Mesenchymal stem cell (in vitro differentiated cells and primary cell): Measurements from ENCODE around the gene NFATC2.

Source experiments
- DNase-seq: peaks from one replicate; pipeline ENCODE4 v3.0.0-alpha.2; 2013
- H2AFZ ChIP-seq: one replicate; pipeline ENCODE4 v1.6.1; 2013; ENCODE audit warnings: low read depth, mild to moderate bottlenecking, control low read depth, inconsistent platforms, low read length, moderate library complexity
- H2AK5ac ChIP-seq: 2 replicates; pipeline ENCODE4 v1.6.1; 2013; ENCODE audit warnings: low read length, moderate library complexity, mild to moderate bottlenecking, inconsistent platforms; ENCODE audit not compliant: severe bottlenecking
- H2BK120ac ChIP-seq: one replicate; pipeline ENCODE4 v1.6.1; 2013; ENCODE audit warnings: low read depth, mild to moderate bottlenecking, inconsistent platforms, low read length, moderate library complexity
- H2BK12ac ChIP-seq, 2 experiments: one replicate each; pipeline ENCODE4 v1.6.1; 2013; ENCODE audit warnings: inconsistent platforms in 2 of 2, low read length in 2 of 2, mild to moderate bottlenecking in 2 of 2, moderate library complexity in 2 of 2, control low read depth in 1 of 2
- H2BK15ac ChIP-seq: one replicate; pipeline ENCODE4 v1.6.1; 2013; ENCODE audit warnings: mild to moderate bottlenecking, low read depth, inconsistent platforms; ENCODE audit not compliant: poor library complexity, severe bottlenecking
- H2BK5ac ChIP-seq: 2 replicates; pipeline ENCODE4 v1.6.1; 2013; ENCODE audit warnings: low read depth, mild to moderate bottlenecking, low read length, control low read depth, inconsistent platforms; ENCODE audit not compliant: poor library complexity, severe bottlenecking
- H3K14ac ChIP-seq, 2 experiments: one replicate each; pipeline ENCODE4 v1.6.1; 2013; ENCODE audit warnings: inconsistent platforms in 2 of 2, low read length in 2 of 2, control low read depth in 1 of 2, mild to moderate bottlenecking in 1 of 2, moderate library complexity in 1 of 2
- H3K18ac ChIP-seq, 2 experiments: one replicate each; pipeline ENCODE4 v1.6.1; 2013; ENCODE audit warnings: inconsistent platforms in 2 of 2, low read length in 2 of 2, control low read depth in 1 of 2, low read depth in 1 of 2, mild to moderate bottlenecking in 1 of 2
- H3K23ac ChIP-seq, 2 experiments: one replicate each; pipeline ENCODE4 v1.6.1; 2013; ENCODE audit warnings: inconsistent platforms in 2 of 2, low read length in 2 of 2, mild to moderate bottlenecking in 2 of 2, moderate library complexity in 2 of 2, control low read depth in 1 of 2
- H3K27ac ChIP-seq: 2 replicates; pipeline ENCODE4 v1.5.1; 2013; ENCODE audit warnings: mild to moderate bottlenecking, moderate library complexity, low read length, control low read depth, inconsistent platforms; ENCODE audit not compliant: poor library complexity, severe bottlenecking
- H3K27me3 ChIP-seq, 2 experiments: 2 replicates each; pipeline versions ENCODE4 v1.6.1 to v1.7.0; 2013; ENCODE audit warnings: low read length in 2 of 2, mild to moderate bottlenecking in 2 of 2, moderate library complexity in 2 of 2, control low read depth in 1 of 2, inconsistent platforms in 1 of 2; ENCODE audit not compliant: control insufficient read depth in 1 of 2, insufficient read depth in 1 of 2
- H3K36me3 ChIP-seq, 2 experiments: 2 replicates each; pipeline versions ENCODE4 v1.6.1 to v1.7.0; 2013; ENCODE audit warnings: low read length in 2 of 2, control low read depth in 1 of 2, inconsistent platforms in 1 of 2, low read depth in 1 of 2, mild to moderate bottlenecking in 1 of 2; ENCODE audit not compliant: insufficient read depth in 2 of 2, control insufficient read depth in 1 of 2
- H3K4ac ChIP-seq, 2 experiments: one replicate each; pipeline ENCODE4 v1.6.1; 2013; ENCODE audit warnings: inconsistent platforms in 2 of 2, low read length in 2 of 2, mild to moderate bottlenecking in 2 of 2, moderate library complexity in 2 of 2, control low read depth in 1 of 2, low read depth in 1 of 2
- H3K4me1 ChIP-seq: 2 replicates; pipeline ENCODE4 v1.6.1; 2013; ENCODE audit warnings: low read depth, low read length, control low read depth; ENCODE audit not compliant: control insufficient read depth, insufficient read depth
- H3K4me2 ChIP-seq: 2 replicates; pipeline ENCODE4 v1.6.1; 2013; ENCODE audit warnings: low read length, mild to moderate bottlenecking, inconsistent platforms; ENCODE audit not compliant: poor library complexity, severe bottlenecking
- H3K4me3 ChIP-seq, 2 experiments: 2 replicates each; pipeline versions ENCODE4 v1.5.1 to v1.7.0; 2013; ENCODE audit warnings: low read length in 2 of 2, mild to moderate bottlenecking in 2 of 2, control low read depth in 1 of 2, low read depth in 1 of 2; ENCODE audit not compliant: insufficient read depth in 1 of 2
- H3K79me1 ChIP-seq: replicated peaks from 2 replicates; pipeline ENCODE4 v1.6.1; 2013; ENCODE audit warnings: mild to moderate bottlenecking, control low read depth, low read length, inconsistent platforms; ENCODE audit not compliant: poor library complexity, severe bottlenecking
- H3K9ac ChIP-seq: 2 replicates; pipeline ENCODE4 v1.7.0; 2013; ENCODE audit warnings: mild to moderate bottlenecking, low read length, moderate library complexity
- H3K9me3 ChIP-seq: 2 replicates; pipeline ENCODE4 v1.7.0; 2013; ENCODE audit warnings: mild to moderate bottlenecking, low read length; ENCODE audit not compliant: control insufficient read depth
- H4K8ac ChIP-seq: one replicate; pipeline ENCODE4 v1.6.1; 2013; ENCODE audit warnings: inconsistent platforms, mild to moderate bottlenecking, low read length, moderate library complexity
- H4K91ac ChIP-seq: one replicate; pipeline ENCODE4 v1.6.1; 2013; ENCODE audit warnings: mild to moderate bottlenecking, low read length, inconsistent platforms
- WGBS: methylation state at CpG from one replicate; pipeline ENCODE4 v1.1.7; 2013; ENCODE audit warnings: mixed read lengths; 5-methylcytosine and 5-hydroxymethylcytosine counted together

NFATC2 gene

GRCh38 chr20:51531141-51531710 is 11.3 kb downstream of the NFATC2 start:
- DNase-seq, result no peak
- H3K4me3 ChIP-seq, result no peak overlapping the region
- H4K8ac ChIP-seq, result peak overlapping the region; percentile 12
- no peak overlapping the region for H3K27ac ChIP-seq
- H2BK5ac ChIP-seq, result no peak overlapping the region
- H3K4ac ChIP-seq, result no peak overlapping the region
- no peaks in the 10 kb centered on the region for H3K9me3 ChIP-seq
- H4K91ac ChIP-seq, result no peak overlapping the region
- H3K23ac ChIP-seq, result no peak overlapping the region
- H3K36me3 ChIP-seq, result peaks cover 0 to 4% of the 10 kb centered on the region in 2 experiments
- no peak overlapping the region for H3K18ac ChIP-seq
- WGBS, result 91% methylated on average over 11 of the region's 11 CpGs
- H3K27me3 ChIP-seq, result peaks cover 0 to 4% of the 10 kb centered on the region in 2 experiments
- no peak overlapping the region for H3K4me2 ChIP-seq
- no peak overlapping the region for H2AK5ac ChIP-seq
- no peak overlapping the region for H2AFZ ChIP-seq
- H2BK15ac ChIP-seq, result no peak overlapping the region
- H3K14ac ChIP-seq, result no peak overlapping the region
- no peaks in the 10 kb centered on the region for H3K79me1 ChIP-seq
- H3K9ac ChIP-seq, result no peak overlapping the region
- peaks cover 22% of the 10 kb centered on the region for H3K4me1 ChIP-seq
- H2BK12ac ChIP-seq, result peak overlapping the region in 1 of 2 experiments; percentile 61
- H2BK120ac ChIP-seq, result no peak overlapping the region

- Histone ChIP-seq H2AK5ac (no peak overlapping the region), H3K27ac (no peak overlapping the region), H3K4me2 (no peak overlapping the region), H2BK15ac (no peak overlapping the region), H3K36me3 (peaks cover 0 to 4% of the 10 kb centered on the region in 2 experiments), H3K27me3 (no peaks in the 10 kb centered on the region), H3K4me1 (peaks cover 23% of the 10 kb centered on the region), H3K18ac (no peak overlapping the region), H2BK5ac (no peak overlapping the region), H2AFZ (no peak overlapping the region), H2BK120ac (no peak overlapping the region), H4K91ac (no peak overlapping the region), H3K79me1 (no peaks in the 10 kb centered on the region), H3K9me3 (no peaks in the 10 kb centered on the region), H3K9ac (peak overlapping the region; percentile 63), H3K23ac (no peak overlapping the region), H3K4ac (no peak overlapping the region), H2BK12ac (no peak overlapping the region), H3K14ac (no peak overlapping the region), H4K8ac (no peak overlapping the region), H3K4me3 (peak overlapping the region in 1 of 2 experiments; percentile 0)
- WGBS, result 93% methylated on average over 1 of the region's 5 CpGs
- no peak for DNase-seq
These were observed 12.8 kb downstream of the NFATC2 start for GRCh38 chr20:51529758-51530157.

GRCh38 chr20:51529081-51529681 is 13.3 kb downstream of the NFATC2 start:
- peaks cover 0 to 4% of the 10 kb centered on the region in 2 experiments for H3K36me3 ChIP-seq
- H3K27me3 ChIP-seq, result no peaks in the 10 kb centered on the region
- no peak overlapping the region for H3K4me2 ChIP-seq
- no peak overlapping the region for H3K4ac ChIP-seq
- H2BK15ac ChIP-seq, result no peak overlapping the region
- no peak overlapping the region for H3K14ac ChIP-seq
- H2BK120ac ChIP-seq, result no peak overlapping the region
- no peak overlapping the region for H2AK5ac ChIP-seq
- no peak overlapping the region for H2BK12ac ChIP-seq
- no peak overlapping the region for H3K27ac ChIP-seq
- H2BK5ac ChIP-seq, result no peak overlapping the region
- no peak overlapping the region for H4K8ac ChIP-seq
- peak overlapping the region in 1 of 2 experiments; percentile 0 for H3K4me3 ChIP-seq
- no peak overlapping the region for H2AFZ ChIP-seq
- no peaks in the 10 kb centered on the region for H3K9me3 ChIP-seq
- no peak overlapping the region for H4K91ac ChIP-seq
- WGBS, result 88% methylated on average over 13 of the region's 13 CpGs
- H3K4me1 ChIP-seq, result peaks cover 23% of the 10 kb centered on the region
- H3K9ac ChIP-seq, result peak overlapping the region; percentile 63
- no peak overlapping the region for H3K23ac ChIP-seq
- no peak overlapping the region for H3K18ac ChIP-seq
- no peaks in the 10 kb centered on the region for H3K79me1 ChIP-seq
- DNase-seq, result no peak

- H4K91ac ChIP-seq, result no peak overlapping the region
- H2BK12ac ChIP-seq, result no peak overlapping the region
- no peaks in the 10 kb centered on the region for H3K27me3 ChIP-seq
These were observed 14.1 kb downstream of the NFATC2 start for GRCh38 chr20:51528263-51529027.

More at GRCh38 chr20:51528263-51529027, 14.1 kb downstream of the NFATC2 start:
- H2AK5ac ChIP-seq, result no peak overlapping the region
- no peak overlapping the region for H2AFZ ChIP-seq
- no peak overlapping the region for H3K4me2 ChIP-seq
- H4K8ac ChIP-seq, result no peak overlapping the region
- peaks cover 0 to 4% of the 10 kb centered on the region in 2 experiments for H3K36me3 ChIP-seq
- no peak overlapping the region for H3K4ac ChIP-seq
- H3K9me3 ChIP-seq, result no peaks in the 10 kb centered on the region
- no peak overlapping the region for H2BK15ac ChIP-seq
- no peak overlapping the region for H3K23ac ChIP-seq
- no peak overlapping the region for H2BK5ac ChIP-seq
- H3K4me1 ChIP-seq, result peaks cover 17% of the 10 kb centered on the region
- no peak overlapping the region for H3K27ac ChIP-seq
- 77% methylated on average over 6 of the region's 7 CpGs for WGBS
- H3K4me3 ChIP-seq, result no peak overlapping the region
- H2BK120ac ChIP-seq, result no peak overlapping the region
- no peak overlapping the region for H3K18ac ChIP-seq
- DNase-seq, result no peak
- H3K9ac ChIP-seq, result peak overlapping the region; percentile 63
- no peaks in the 10 kb centered on the region for H3K79me1 ChIP-seq
- H3K14ac ChIP-seq, result peak overlapping the region in 1 of 2 experiments; percentile 61
